GM18526 (cell line): ENCODE results near the gene ATXN1L.

ENCODE experiments used
- POLR2A ChIP-seq: IDR thresholded peaks from 3 replicates; pipeline ENCODE4 v1.6.1; 2011; ENCODE audit not compliant: insufficient read length; ENCODE audit errors: extremely low read depth

The ATXN1L gene

GRCh38 chr16:71903608-71904007, 57.8 kb downstream of the ATXN1L start:
- TF ChIP-seq POLR2A = no peak

DNA sequence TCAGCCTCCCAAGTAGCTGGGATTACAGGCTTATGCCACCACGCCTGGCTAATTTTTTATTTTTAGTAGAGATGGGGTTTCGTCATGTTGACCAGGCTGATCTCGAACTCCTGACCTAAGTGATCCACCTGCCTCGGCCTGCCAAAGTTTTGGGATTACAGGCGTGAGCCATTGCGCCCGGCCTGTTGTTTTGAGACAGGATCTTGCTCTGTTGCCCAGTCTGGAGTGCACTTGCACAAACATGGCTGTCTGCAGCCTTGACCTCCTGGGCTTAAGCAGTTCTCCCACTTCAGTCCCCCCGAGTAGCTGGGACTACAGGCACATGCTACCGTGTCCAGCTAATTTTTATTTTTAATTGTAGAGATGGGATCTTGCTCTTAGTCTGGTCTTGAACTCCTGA, 58.5 kb downstream of the ATXN1L start:
- TF ChIP-seq POLR2A = no peak
